Thoracic aorta endothelial cell (primary cell): Measurements from ENCODE around the gene YTHDC1. TPM values are rescaled to one million over a fixed set of nuclear protein-coding genes. Genes with fewer than 3 reads are reported as not detected.

Experiments used
- small RNA-seq: library from RNA; depleted of rRNA; stranded (forward); fragments of <200 nt; gene quantifications from one replicate; pipeline ENCODE3, GENCODE V24; 2012
- total RNA-seq: library from RNA; depleted of rRNA; stranded (reverse); fragments of >200 nt; gene quantifications from 2 replicates; pipeline ENCODE4 v1.2.3, GENCODE V29; 2012

YTHDC1 gene
- total RNA-seq: 61.6 and 66.8 TPM in 2 replicates

GRCh38 chr4:68349649-68350360 lies at the start of gene YTHDC1:
YTHDC1 (minus strand) TSS chr4:68350090; CDS start chr4:68349753, 337 bp downstream.

Small RNA genes lying within 50 kb of the gene (small RNA-seq; reads per million reads assigned to genes)
- gene MT2P1: 1.2 reads per million, percentile 27 among the genes with 10 or more reads in this experiment

Other genes with a start within 250 kb of the YTHDC1 start
- not detected in 2 replicates for gene TMPRSS11F, start 220.2 kb downstream of the YTHDC1 start, total RNA-seq
- not detected in 2 replicates for gene TMPRSS11B, start 104.4 kb downstream of the YTHDC1 start, total RNA-seq
- not detected in 2 replicates for gene TMPRSS11E, start 97.4 kb upstream of the YTHDC1 start, total RNA-seq
- not detected in 2 replicates for gene UGT2B17, start 226.2 kb upstream of the YTHDC1 start, total RNA-seq